SU-DHL-6 (cell line): ENCODE data around the gene ARVCF.

Experiments used
- H2AFZ ChIP-seq: fragments of 200-600 bp; sonication (generic); 2 replicates; pipeline ENCODE4 v1.6.1; 2014; ENCODE audit warnings: low read depth, mild to moderate bottlenecking, moderate library complexity, mixed read lengths, antibody characterized with exemption, low read length; ENCODE audit not compliant: severe bottlenecking
- H3F3A ChIP-seq: fragments of 200-600 bp; shearing (Covaris generic); 2 replicates; pipeline ENCODE4 v1.6.0; 2016; ENCODE audit warnings: antibody characterized with exemption, mild to moderate bottlenecking; ENCODE audit not compliant: insufficient read depth
- H3K27ac ChIP-seq: fragments of 200-600 bp; sonication (generic); 2 replicates; pipeline ENCODE4 v1.5.1; 2016; ENCODE audit warnings: low read depth, mild to moderate bottlenecking, low read length, moderate library complexity, mixed read lengths
- H3K27me3 ChIP-seq: fragments of 200-600 bp; sonication (generic), shearing (Covaris generic); 2 replicates; pipeline ENCODE4 v1.6.0; 2014; ENCODE audit warnings: mild to moderate bottlenecking, low read length
- H3K36me3 ChIP-seq: fragments of 200-600 bp; sonication (generic); 2 replicates; pipeline ENCODE4 v1.6.1; 2014; ENCODE audit warnings: mild to moderate bottlenecking, low read length, mixed read lengths
- H3K4me2 ChIP-seq: fragments of 300-600, 200-600 bp; shearing (Covaris generic), sonication (generic); 2 replicates; pipeline ENCODE4 v1.6.0; 2014; ENCODE audit warnings: low read length, low read depth, mild to moderate bottlenecking; ENCODE audit not compliant: poor library complexity, severe bottlenecking
- H3K4me3 ChIP-seq: fragments of 200-600 bp; sonication (generic); 2 replicates; pipeline ENCODE4 v1.5.1; 2014; ENCODE audit warnings: antibody characterized with exemption, low read length, mild to moderate bottlenecking, mixed read lengths; ENCODE audit not compliant: insufficient read depth, poor library complexity, severe bottlenecking
- H3K79me2 ChIP-seq: fragments of 200-600 bp; sonication (generic); 2 replicates; pipeline ENCODE4 v1.6.1; 2014; ENCODE audit warnings: mild to moderate bottlenecking, low read length, moderate library complexity; ENCODE audit not compliant: insufficient read depth
- H3K9ac ChIP-seq: fragments of 200-600 bp; sonication (generic); 2 replicates; pipeline ENCODE4 v1.7.0; 2014; ENCODE audit warnings: mild to moderate bottlenecking, low read length
- H3K9me2 ChIP-seq: fragments of 200-600 bp; sonication (generic); replicated peaks from 2 replicates; pipeline ENCODE4 v1.6.1; 2014; ENCODE audit warnings: low read length; ENCODE audit not compliant: insufficient read depth
- H3K9me3 ChIP-seq: fragments of 200-600 bp; sonication (generic); 2 replicates; pipeline ENCODE4 v1.6.1; 2014; ENCODE audit warnings: low read length, mixed read lengths; ENCODE audit not compliant: insufficient read depth
- H4K20me1 ChIP-seq: fragments of 200-600 bp; sonication (generic); 2 replicates; pipeline ENCODE4 v1.6.1; 2014; ENCODE audit warnings: low read depth, mild to moderate bottlenecking, antibody characterized with exemption, low read length, moderate library complexity, mixed read lengths
- CTCF ChIP-seq: fragments of 200-600 bp; sonication (generic); IDR thresholded peaks from one replicate; pipeline ENCODE4 v1.5.1; 2017; ENCODE audit warnings: antibody characterized with exemption, mild to moderate bottlenecking, low read length, moderate library complexity; ENCODE audit not compliant: insufficient read depth, poor library complexity, severe bottlenecking
- EZH2phosphoT487 ChIP-seq: fragments of 200-600 bp; sonication (generic), shearing (Covaris generic); conservative IDR thresholded peaks from 2 replicates; pipeline ENCODE4 v1.6.1; 2018; ENCODE audit warnings: mild to moderate bottlenecking, antibody characterized with exemption, low read length, moderate library complexity, mixed read lengths

ARVCF gene

GRCh38 chr22:19941365-19942082, 75.1 kb downstream of the ARVCF start, which contains the start of the genes COMT and TXNRD2:
TSS of gene COMT (plus strand) at chr22:19941772. CDS start at chr22:19962527, 20,755 bp downstream.
TSS of gene TXNRD2 (minus strand) at chr22:19941818. CDS start at chr22:19941803, 15 bp downstream.
- Histone ChIP-seq H2AFZ (peak within 1 kb of the TSS; percentile 74), H4K20me1 (no peaks in the 10 kb centered on the region), H3F3A (no peaks in the 10 kb centered on the region; the same call in 1 of the 2 replicates), H3K4me3 (peak within 1 kb of the TSS; percentile 77), H3K79me2 (peaks cover 19% of the 10 kb centered on the region), H3K9me3 (no peaks in the 10 kb centered on the region), H3K36me3 (no peaks in the 10 kb centered on the region), H3K27me3 (no peaks in the 10 kb centered on the region), H3K9ac (peak within 1 kb of the TSS; percentile 92), H3K9me2 (no peaks in the 10 kb centered on the region), H3K27ac (peak within 1 kb of the TSS; percentile 52), H3K4me2 (peak within 1 kb of the TSS; percentile 94)
- no peak for TF ChIP-seq EZH2phosphoT487
- no peak for TF ChIP-seq CTCF

GRCh38 chr22:19940536-19941364, 75.9 kb downstream of the ARVCF start:
- H3K27ac ChIP-seq, result no peak overlapping the region
- no peaks in the 10 kb centered on the region for H3F3A ChIP-seq
- H3K9me3 ChIP-seq, result no peaks in the 10 kb centered on the region
- H3K36me3 ChIP-seq, result no peaks in the 10 kb centered on the region
- peak overlapping the region; percentile 77 for H3K4me3 ChIP-seq
- peak overlapping the region; percentile 94 for H3K4me2 ChIP-seq
- peak overlapping the region; percentile 74 for H2AFZ ChIP-seq
- H3K79me2 ChIP-seq, result peaks cover 19% of the 10 kb centered on the region
- peak overlapping the region; percentile 92 for H3K9ac ChIP-seq
- H4K20me1 ChIP-seq, result no peaks in the 10 kb centered on the region
- no peaks in the 10 kb centered on the region for H3K9me2 ChIP-seq
- TF ChIP-seq EZH2phosphoT487 (no peak), CTCF (no peak)
- no peaks in the 10 kb centered on the region for H3K27me3 ChIP-seq

- Histone ChIP-seq H2AFZ (no peak overlapping the region), H3K36me3 (no peaks in the 10 kb centered on the region), H3K9me3 (no peaks in the 10 kb centered on the region), H3K9me2 (no peaks in the 10 kb centered on the region), H4K20me1 (no peaks in the 10 kb centered on the region), H3K27ac (no peak overlapping the region), H3K79me2 (peaks cover 11% of the 10 kb centered on the region), H3K4me3 (no peak overlapping the region), H3F3A (no peaks in the 10 kb centered on the region), H3K9ac (no peak overlapping the region), H3K27me3 (no peaks in the 10 kb centered on the region), H3K4me2 (no peak overlapping the region)
- TF ChIP-seq EZH2phosphoT487 (no peak), CTCF (no peak)
Measured at GRCh38 chr22:19937616-19938473, 78.8 kb downstream of the ARVCF start.
